ENCODE data around the gene KCNC2.

DNA sequence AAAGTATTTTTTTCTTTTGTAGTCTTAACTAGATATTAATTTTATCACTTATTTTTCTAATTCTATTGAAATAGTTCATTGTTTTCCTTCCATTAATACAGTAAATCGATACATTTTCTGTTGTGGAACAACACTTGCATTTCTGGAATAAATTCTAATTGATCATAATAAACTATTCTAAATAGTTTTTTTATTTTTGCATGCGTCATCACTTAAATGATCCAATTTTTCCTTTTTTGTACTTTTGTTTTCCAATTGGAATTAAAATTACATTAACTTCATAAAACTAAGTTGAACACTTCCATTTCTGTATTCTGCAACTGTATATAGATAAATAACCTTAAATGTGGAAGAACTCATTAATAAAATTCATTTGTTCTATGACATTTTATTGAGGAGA is 202.5 kb downstream of the KCNC2 start:
- TF ChIP-seq CTCF (IDR thresholded peaks at IDR 0.05; ENCODE audit: insufficient read depth, low read length, poor library complexity, severe bottlenecking) (no peak), EZH2phosphoT487 (conservative IDR thresholded peaks at IDR 0.05; ENCODE audit: low read length) (no peak)

All from SU-DHL-6 (cell line).